Left ventricle myocardium inferior (tissue), 1 donor: ENCODE data around the gene ADM2. TPM values are rescaled to one million over a fixed set of nuclear protein-coding genes. Genes with fewer than 3 reads are reported as not detected.

Experiments used
- DNase-seq: peaks from one replicate; pipeline ENCODE4 v3.0.0-alpha.2; 2020
- H3K27ac ChIP-seq: fragments of 200-600 bp; replicated peaks from 2 replicates; pipeline ENCODE4 v1.8.0; 2021
- H3K27me3 ChIP-seq: fragments of 200-600 bp; 2 replicates; pipeline ENCODE4 v1.8.0; 2021; ENCODE audit warnings: low read depth
- H3K36me3 ChIP-seq: fragments of 200-600 bp; 2 replicates; pipeline ENCODE4 v1.8.0; 2021
- H3K4me1 ChIP-seq: fragments of 200-600 bp; 2 replicates; pipeline ENCODE4 v1.8.0; 2021
- H3K4me3 ChIP-seq: fragments of 200-600 bp; 2 replicates; pipeline ENCODE4 v1.8.0; 2021; ENCODE audit warnings: mild to moderate bottlenecking, moderate library complexity
- H3K9me3 ChIP-seq: fragments of 200-600 bp; replicated peaks from 2 replicates; pipeline ENCODE4 v1.8.0; 2021
- intact Hi-C: fragments of 100-400 bp; cut with micrococcal nuclease; formaldehyde crosslinking; loops from one replicate; pipeline ENCODE4 v1.11.0; 2022
- total RNA-seq: library from RNA; stranded (reverse); fragmentation: NEBNext Ultra II Directional; extraction: Animal tissue kit (Norgen Biotek cat#: 25700); gene quantifications from one replicate; pipeline ENCODE4 v1.2.1, GENCODE V29; 2021
- TF ChIP-seq, protein P1 (sequence below): fragments of 200-600 bp; IDR thresholded peaks from 2 replicates; pipeline ENCODE4 v1.8.0; 2021; ENCODE audit warnings: antibody characterized with exemption, mild to moderate bottlenecking, borderline replicate concordance
- donor health status: DM: no; HTN: yes; CAD: no; lungs with severe emphysema.

ADM2 gene
- total RNA-seq, 1 donor from 2014 or later: not detected

DNA sequence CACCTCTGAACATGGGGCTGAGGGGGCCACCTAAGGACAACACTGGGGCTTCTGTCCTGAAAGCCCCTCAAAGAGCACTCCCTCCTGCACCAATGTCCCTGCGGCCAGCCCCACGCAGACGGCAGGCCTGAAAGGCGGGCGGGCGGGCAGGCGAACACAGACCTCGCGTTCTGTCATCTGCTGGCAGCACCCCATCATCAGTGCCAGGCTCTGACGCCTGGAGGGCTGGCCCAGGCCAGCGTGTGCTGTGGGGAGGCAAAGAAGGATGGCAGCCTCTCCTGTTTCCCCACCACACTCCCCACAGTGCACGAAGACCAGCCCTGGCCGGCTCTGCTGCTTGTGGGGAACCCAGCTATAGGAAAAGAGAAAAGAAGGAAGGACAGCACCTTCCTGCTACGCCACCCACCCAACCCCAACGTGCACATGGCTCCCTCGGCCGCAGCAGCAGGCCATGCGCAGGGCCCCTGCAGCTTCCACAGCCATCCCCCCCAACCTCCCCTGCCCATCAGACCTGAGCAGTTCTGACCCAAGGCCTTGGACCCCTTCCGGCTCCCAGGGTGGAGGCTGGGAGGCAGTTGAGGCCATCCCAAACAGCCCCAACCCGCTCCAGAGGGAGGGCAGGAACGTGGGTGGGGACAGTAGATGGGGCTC, 10.0 kb upstream of the ADM2 start:
- TF ChIP-seq, protein P1, sequence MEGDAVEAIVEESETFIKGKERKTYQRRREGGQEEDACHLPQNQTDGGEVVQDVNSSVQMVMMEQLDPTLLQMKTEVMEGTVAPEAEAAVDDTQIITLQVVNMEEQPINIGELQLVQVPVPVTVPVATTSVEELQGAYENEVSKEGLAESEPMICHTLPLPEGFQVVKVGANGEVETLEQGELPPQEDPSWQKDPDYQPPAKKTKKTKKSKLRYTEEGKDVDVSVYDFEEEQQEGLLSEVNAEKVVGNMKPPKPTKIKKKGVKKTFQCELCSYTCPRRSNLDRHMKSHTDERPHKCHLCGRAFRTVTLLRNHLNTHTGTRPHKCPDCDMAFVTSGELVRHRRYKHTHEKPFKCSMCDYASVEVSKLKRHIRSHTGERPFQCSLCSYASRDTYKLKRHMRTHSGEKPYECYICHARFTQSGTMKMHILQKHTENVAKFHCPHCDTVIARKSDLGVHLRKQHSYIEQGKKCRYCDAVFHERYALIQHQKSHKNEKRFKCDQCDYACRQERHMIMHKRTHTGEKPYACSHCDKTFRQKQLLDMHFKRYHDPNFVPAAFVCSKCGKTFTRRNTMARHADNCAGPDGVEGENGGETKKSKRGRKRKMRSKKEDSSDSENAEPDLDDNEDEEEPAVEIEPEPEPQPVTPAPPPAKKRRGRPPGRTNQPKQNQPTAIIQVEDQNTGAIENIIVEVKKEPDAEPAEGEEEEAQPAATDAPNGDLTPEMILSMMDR: no peak
- Histone ChIP-seq H3K36me3 (peaks cover 18% of the 10 kb centered on the region), H3K4me1 (peaks cover 73% of the 10 kb centered on the region), H3K27me3 (no peaks in the 10 kb centered on the region), H3K27ac (no peak overlapping the region), H3K9me3 (no peaks in the 10 kb centered on the region), H3K4me3 (no peak overlapping the region)
- intact Hi-C loops: no loop called here
- DNase-seq: no peak

DNA sequence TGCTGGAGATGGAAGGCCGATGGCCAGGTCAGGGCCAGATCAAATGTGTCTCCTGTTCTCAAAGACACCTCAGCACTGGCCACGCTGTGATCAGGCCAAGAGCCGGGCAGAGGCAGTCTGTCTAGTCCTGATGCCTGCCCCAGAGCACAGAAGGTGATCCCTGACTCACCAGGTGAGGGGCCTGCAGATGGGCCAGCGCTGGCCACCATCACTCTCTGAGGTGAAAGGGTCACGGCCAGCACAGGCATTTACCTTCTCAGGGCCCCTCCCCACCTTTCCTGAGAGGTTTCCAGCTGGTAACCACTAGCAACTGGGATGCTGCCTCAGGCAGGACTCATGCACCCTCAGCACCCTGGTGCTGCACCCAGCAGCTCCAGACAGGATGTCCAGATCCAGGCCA, 9.4 kb upstream of the ADM2 start:
- no peaks in the 10 kb centered on the region for H3K9me3 ChIP-seq
- TF ChIP-seq, protein P1: no peak
- H3K4me1 ChIP-seq: peaks cover 73% of the 10 kb centered on the region

DNA sequence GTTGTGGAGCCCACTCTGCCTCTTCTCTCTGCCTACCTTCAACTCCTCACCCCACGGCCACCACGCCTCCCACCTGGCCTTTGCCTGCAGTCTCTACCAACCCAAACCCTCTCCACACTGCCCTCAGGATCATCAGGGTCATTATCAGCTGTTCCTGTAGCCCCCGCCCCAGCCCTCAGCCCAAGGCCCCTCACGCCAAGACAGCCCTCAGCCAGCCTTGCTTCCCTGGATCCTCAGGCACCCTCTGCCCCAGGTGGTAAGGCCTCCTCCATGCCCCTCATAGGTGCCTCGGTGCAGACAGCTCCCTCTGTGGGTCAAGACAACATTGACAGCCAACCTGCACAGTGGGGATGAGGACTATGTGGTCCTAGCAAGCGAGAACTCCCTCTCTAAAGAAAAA, 8.3 kb upstream of the ADM2 start:
- peaks cover 72% of the 10 kb centered on the region for H3K4me1 ChIP-seq
- peak overlapping the region; percentile 93 for H3K4me3 ChIP-seq

More for the DNA sequence above, 9.4 kb upstream of the ADM2 start:
- Histone ChIP-seq H3K27ac (no peak overlapping the region), H3K27me3 (no peaks in the 10 kb centered on the region), H3K36me3 (peaks cover 11% of the 10 kb centered on the region), H3K4me3 (no peak overlapping the region)
- DNase-seq: no peak
- intact Hi-C loops: no loop called here

DNA sequence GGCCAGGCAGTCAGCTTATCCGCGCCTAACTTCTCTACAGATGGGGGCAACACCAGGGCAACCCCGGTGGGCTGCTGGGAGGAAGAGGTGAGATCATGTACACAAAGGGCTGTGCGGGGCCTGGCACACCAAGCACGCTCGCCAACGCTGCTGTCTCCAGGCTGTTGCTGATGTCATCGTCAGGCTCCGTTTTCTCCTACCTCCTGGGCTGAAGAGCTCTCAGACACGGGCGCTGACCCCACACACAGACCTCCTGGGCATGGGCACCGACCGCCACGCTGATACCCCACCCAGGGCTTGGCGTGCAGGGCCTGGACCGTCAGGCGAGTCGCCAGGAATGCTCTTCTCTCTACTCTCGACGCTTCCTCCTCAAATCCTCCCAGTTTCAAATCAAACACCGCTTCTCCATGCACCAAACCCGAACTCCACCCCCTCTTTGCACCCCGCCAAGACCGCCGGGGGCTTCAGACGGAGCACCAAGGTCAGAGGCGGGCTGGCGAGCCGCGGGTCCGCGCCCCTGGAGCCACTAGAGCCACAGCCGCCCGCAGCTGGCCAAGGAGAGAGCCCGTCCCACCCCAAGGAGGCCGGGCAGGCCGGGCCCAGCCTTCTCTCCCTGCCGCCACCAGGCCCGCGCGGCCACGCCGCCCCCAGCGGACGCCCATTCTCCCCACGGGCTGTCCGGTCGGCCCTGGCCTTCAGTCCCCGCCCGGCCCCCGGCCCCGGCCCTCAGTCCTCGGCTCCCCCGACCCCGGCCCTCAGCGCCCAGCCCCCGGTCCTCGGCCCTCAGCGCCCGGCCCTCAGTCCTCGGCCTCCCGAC, 7.3 kb upstream of the ADM2 start:
- H3K4me1 ChIP-seq: peaks cover 63% of the 10 kb centered on the region
- H3K9me3 ChIP-seq: no peaks in the 10 kb centered on the region
- H3K4me3 ChIP-seq: peak overlapping the region; percentile 93
- intact Hi-C loops: no loop called here
- TF ChIP-seq, protein P1: no peak
- H3K36me3 ChIP-seq: no peaks in the 10 kb centered on the region
- H3K27me3 ChIP-seq: peaks cover 13% of the 10 kb centered on the region
- DNase-seq: peak; percentile 33
- H3K27ac ChIP-seq: peak overlapping the region; percentile 81

More for the DNA sequence above, 8.3 kb upstream of the ADM2 start:
- intact Hi-C loops: no loop called here
- no peak for DNase-seq
- TF ChIP-seq, protein P1: peak; percentile 15
- no peaks in the 10 kb centered on the region for H3K9me3 ChIP-seq
- peaks cover 5% of the 10 kb centered on the region for H3K27me3 ChIP-seq
- H3K36me3 ChIP-seq: peaks cover under 1% of the 10 kb centered on the region
- H3K27ac ChIP-seq: no peak overlapping the region

DNA sequence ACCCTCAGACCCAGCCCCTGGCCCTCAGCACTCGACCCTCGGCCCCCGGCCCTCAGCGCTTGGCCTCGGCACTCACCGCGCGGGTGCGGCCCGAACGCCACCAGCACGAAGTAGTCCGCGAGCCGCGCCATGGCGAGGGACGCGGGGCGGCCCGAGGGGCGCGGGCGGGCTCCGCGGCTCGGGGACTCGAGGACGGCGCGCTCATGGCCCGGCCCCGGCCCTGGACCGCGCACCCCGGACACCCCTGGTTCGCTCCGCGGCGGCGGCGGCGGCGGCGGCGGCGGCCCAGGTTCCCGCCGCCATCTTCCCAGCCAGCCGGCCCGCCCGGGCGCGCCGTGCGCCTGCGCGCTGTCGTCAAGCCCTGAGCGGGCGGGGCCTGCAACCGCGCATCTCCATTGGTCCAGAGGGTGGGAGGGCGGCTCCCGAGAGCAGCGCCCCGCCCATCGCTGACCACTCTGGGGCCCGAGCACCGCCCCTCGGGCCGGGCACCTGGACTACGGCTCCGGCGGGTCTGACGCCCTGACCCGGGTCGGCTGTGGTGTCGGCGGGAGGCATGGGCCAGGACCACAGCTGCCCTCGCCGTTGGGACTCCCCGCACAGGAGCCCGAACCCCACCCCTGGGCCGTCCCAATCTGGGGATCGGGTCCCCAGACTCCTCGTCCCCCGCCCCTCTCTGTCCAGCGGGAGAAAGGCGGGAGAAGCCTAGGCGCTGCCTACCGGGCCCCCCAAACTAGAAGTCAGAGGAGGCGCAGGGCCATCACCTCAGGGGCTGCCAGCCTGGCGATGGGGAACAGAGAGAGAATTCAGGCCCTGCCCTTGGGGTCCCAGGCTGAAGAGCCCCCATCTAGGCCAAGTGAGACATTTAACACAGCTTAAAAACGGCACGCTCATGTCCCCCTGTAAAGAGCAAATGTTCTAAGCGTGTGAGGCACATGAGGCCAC, 6.4 kb upstream of the ADM2 start, which contains the start of gene SBF1:
TSS of gene SBF1 (minus strand) at position 326 of the 942 bp plus-strand sequence. CDS start at position 131, 195 bp downstream.
- Histone ChIP-seq H3K9me3 (no peaks in the 10 kb centered on the region), H3K36me3 (no peaks in the 10 kb centered on the region), H3K4me1 (peaks cover 53% of the 10 kb centered on the region), H3K27me3 (peaks cover 22% of the 10 kb centered on the region), H3K27ac (peak within 1 kb of the TSS; percentile 81), H3K4me3 (peak within 1 kb of the TSS; percentile 93)
- intact Hi-C loops: no loop called here
- peak; percentile 94 for DNase-seq
- TF ChIP-seq, protein P1: no peak
